Measurements from ENCODE around the gene ANKS4B. TPM values are rescaled to one million over a fixed set of nuclear protein-coding genes. Genes with fewer than 3 reads are reported as not detected.
"Not testable (repeated sequence)": the region's sequence is repeated elsewhere in the genome, so short reads cannot be mapped to it uniquely, and the experiment has no call there.

ANKS4B gene
- polyA plus RNA-seq, 5 donors = 0.06 to 0.13 (median 0.07) TPM

GRCh38 chr16:21289789-21290188 lies 56.3 kb downstream of the ANKS4B start:
- not testable (repeated sequence) for DNase-seq

GRCh38 chr16:21300309-21301167 lies 67.0 kb downstream of the ANKS4B start:
- DNase-seq = peak; percentile 94 to 97

DNA sequence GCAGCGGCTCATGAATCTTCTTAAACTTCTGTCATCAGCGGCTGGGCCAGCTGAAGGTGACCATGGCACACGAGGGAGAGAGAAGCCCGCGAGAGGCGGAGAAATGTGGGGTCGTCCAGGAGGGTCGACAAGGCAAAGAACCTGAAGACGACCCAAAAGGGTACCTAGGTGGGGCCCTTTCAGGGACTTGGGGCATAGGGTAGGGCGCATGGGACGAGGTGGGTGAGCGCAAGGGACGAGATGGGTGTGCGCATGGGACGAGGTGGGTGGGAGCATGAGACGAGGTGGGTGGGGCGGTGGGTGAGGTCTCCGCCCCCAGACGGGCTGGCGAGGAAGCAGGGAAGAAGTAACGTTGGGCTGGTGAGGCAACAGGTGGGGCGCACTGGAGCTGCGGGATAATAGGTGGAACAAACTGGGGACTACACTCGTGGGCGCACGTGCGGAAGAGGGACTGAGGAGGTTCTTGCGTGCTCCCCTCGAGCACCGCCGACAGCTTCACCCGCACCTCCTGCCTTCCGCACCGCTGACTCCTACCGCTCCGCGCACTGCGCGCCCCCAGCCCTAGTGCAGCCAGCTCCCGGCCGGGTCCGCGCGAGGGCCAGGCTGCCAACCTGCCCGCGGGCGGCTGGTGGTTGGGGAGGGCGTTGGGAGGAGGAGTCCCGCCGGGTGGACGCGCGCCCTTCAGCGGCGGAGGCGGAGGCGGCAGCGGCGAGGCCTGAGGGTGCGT lies 67.8 kb downstream of the ANKS4B start:
- DNase-seq = peak; percentile 32 to 41

- no peak for DNase-seq
These were observed 68.4 kb downstream of the ANKS4B start for GRCh38 chr16:21301895-21302291.

DNA sequence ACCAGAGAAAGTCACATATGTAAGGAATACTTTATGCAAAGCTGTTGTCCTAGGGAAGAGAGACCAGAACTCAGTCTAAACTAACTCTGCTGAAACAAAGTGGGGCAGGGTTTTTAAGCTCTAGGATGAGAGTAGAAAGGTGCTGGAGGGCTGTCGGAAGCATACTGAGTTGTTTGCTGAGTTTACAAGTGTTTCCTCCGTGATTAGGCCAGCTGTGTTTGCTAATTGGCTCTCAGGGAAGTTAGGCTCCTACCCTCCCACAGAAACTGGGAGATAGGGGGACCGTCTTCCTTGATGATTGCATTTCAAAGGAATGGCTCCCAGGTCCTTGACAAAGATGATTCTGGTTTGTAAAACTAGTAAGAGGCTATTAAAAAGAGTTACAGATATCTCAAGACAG lies 69.0 kb downstream of the ANKS4B start:
- DNase-seq = no peak

GRCh38 chr16:21302898-21303528 lies 69.5 kb downstream of the ANKS4B start:
- DNase-seq = no peak

Other genes starting within 250 kb of the ANKS4B start
- gene DNAH3, start 82.9 kb upstream of the ANKS4B start, polyA plus RNA-seq (ENCODE audit: insufficient read depth in 1 of 5, insufficient read length in 5 of 5, low replicate concordance in 1 of 5) = 1 to 10 TPM in 4 of 5 donors, under 1 TPM in 1; 0.69 to 4.5 (median 2.8) TPM
- 10 to 100 TPM; 34.9 to 45.7 (median 39.4) TPM for gene LDAF1, start 75.0 kb upstream of the ANKS4B start, polyA plus RNA-seq (ENCODE audit: insufficient read depth in 1 of 5, insufficient read length in 5 of 5, low replicate concordance in 1 of 5)
- 1 to 10 TPM; 1.2 to 5.3 (median 4.1) TPM for gene ZP2, start 22.1 kb upstream of the ANKS4B start, polyA plus RNA-seq (ENCODE audit: insufficient read depth in 1 of 5, insufficient read length in 5 of 5, low replicate concordance in 1 of 5)
- 1 to 10 TPM in 4 of 5 donors, under 1 TPM in 1; 0.98 to 1.3 (median 1.2) TPM for gene CRYM, start 44.6 kb downstream of the ANKS4B start, polyA plus RNA-seq (ENCODE audit: insufficient read depth in 1 of 5, insufficient read length in 5 of 5, low replicate concordance in 1 of 5)

Data from right lung (tissue), 5 donors.